Neural cell (in vitro differentiated cells): ENCODE data around the gene KCNQ2.

ENCODE experiments used
- CTCF ChIP-seq: fragments of 450-650 bp; IDR thresholded peaks from 2 replicates; pipeline ENCODE4 v1.5.1; 2014; ENCODE audit warnings: antibody characterized with exemption, mild to moderate bottlenecking, moderate library complexity; ENCODE audit not compliant: poor library complexity, severe bottlenecking
- POLR2AphosphoS5 ChIP-seq: IDR thresholded peaks from 2 replicates; pipeline ENCODE4 v1.6.1; 2012
- RAD21 ChIP-seq: fragments of 450-650 bp; conservative IDR thresholded peaks from 2 replicates; pipeline ENCODE4 v1.6.1; 2014; ENCODE audit warnings: antibody characterized with exemption, mild to moderate bottlenecking, moderate library complexity
- REST ChIP-seq: IDR thresholded peaks from 2 replicates; pipeline ENCODE4 v1.6.1; 2012; ENCODE audit warnings: borderline replicate concordance
- SMC3 ChIP-seq: fragments of 450-650 bp; conservative IDR thresholded peaks from 2 replicates; pipeline ENCODE4 v1.6.1; 2014; ENCODE audit warnings: antibody characterized with exemption, mild to moderate bottlenecking, moderate library complexity; ENCODE audit not compliant: poor library complexity
- TAF1 ChIP-seq: IDR thresholded peaks from 2 replicates; pipeline ENCODE4 v1.6.1; 2012; ENCODE audit warnings: low read depth

GRCh38 chr20:63473555-63474449, 1.3 kb upstream of the KCNQ2 start:
- no peak for TF ChIP-seq POLR2AphosphoS5
- no peak for TF ChIP-seq CTCF
- TF ChIP-seq TAF1, result no peak
- no peak for TF ChIP-seq REST
- no peak for TF ChIP-seq SMC3
- no peak for TF ChIP-seq RAD21
